ENCODE results near the gene TJP2.
"Not testable (repeated sequence)": the region's sequence is repeated elsewhere in the genome, so short reads cannot be mapped to it uniquely, and the experiment has no call there.

The TJP2 gene

DNA sequence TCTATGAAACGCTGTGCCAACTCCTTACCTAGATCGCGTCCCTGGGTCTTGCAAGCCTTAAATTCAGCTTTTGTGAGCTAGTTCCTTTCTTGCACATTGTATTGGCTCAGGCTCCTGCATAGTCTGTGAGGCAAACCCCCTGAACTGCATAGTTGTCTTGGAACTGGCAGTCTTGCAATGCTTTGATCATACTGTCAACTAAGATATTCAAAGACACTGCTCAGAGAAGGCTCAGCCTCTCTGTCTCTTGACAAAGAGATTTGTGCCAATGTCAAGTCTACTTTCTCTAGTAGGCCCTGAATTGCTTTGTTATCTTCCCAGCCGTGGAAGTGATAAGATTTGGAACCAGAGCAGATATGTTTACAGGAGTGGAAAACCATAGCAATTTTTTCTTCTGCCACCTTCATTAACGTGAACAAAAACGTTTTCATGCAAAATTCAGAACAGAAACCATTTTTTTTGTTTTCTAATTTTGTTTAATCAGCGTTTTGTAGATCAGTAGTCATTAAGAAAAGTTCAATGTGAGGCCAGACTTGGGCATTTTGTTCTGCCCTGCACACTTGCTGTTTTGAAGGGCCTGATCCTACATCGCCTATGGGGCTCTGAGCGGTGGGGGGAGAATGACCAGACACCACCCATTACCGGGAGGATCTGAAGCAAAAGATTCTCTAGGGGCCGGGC is 123.4 kb downstream of the TJP2 start:
- Histone ChIP-seq H3K27ac (no peak overlapping the region), H3K4me3 (IDR thresholded peaks at IDR 0.05; ENCODE audit: insufficient read depth, low read depth, low read length) (no peak overlapping the region), H3K4me1 (ENCODE audit: low read depth, poor library complexity, severe bottlenecking) (no peaks in the 10 kb centered on the region), H3K4me2 (no peak overlapping the region), H3K36me3 (ENCODE audit: insufficient read depth) (no peaks in the 10 kb centered on the region), H4K20me1 (ENCODE audit: insufficient read depth) (no peaks in the 10 kb centered on the region), H3K79me2 (ENCODE audit: insufficient read depth, low read depth) (no peaks in the 10 kb centered on the region), H3K27me3 (ENCODE audit: insufficient read depth, low read depth) (no peaks in the 10 kb centered on the region), H2AFZ (ENCODE audit: low read depth) (no peak overlapping the region), H3K9ac (no peak overlapping the region)
- TF ChIP-seq, protein P1, sequence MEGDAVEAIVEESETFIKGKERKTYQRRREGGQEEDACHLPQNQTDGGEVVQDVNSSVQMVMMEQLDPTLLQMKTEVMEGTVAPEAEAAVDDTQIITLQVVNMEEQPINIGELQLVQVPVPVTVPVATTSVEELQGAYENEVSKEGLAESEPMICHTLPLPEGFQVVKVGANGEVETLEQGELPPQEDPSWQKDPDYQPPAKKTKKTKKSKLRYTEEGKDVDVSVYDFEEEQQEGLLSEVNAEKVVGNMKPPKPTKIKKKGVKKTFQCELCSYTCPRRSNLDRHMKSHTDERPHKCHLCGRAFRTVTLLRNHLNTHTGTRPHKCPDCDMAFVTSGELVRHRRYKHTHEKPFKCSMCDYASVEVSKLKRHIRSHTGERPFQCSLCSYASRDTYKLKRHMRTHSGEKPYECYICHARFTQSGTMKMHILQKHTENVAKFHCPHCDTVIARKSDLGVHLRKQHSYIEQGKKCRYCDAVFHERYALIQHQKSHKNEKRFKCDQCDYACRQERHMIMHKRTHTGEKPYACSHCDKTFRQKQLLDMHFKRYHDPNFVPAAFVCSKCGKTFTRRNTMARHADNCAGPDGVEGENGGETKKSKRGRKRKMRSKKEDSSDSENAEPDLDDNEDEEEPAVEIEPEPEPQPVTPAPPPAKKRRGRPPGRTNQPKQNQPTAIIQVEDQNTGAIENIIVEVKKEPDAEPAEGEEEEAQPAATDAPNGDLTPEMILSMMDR (conservative IDR thresholded peaks at IDR 0.05; ENCODE audit: low read depth, low read length): no peak

DNA sequence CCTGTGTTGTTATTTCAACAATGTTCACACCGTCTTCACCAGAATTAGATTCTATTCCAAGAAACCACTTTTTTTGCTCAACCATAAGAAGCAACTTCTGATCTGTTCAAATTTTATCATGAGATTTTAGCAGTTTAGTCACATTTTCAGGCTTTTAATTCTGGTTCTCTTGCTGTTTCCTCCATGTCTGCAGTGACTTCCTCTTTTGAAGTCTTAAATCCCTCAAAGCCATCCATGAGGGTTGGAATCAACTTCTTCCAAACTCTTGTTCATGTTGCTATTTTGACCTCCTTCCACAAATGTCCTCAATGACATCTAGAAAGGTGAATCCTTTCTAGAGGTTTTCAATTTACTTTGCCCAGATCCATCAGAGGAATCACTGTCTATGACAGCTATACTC is 125.2 kb downstream of the TJP2 start:
- no peaks in the 10 kb centered on the region for H4K20me1 ChIP-seq (ENCODE audit: insufficient read depth)
- TF ChIP-seq, protein P1 (conservative IDR thresholded peaks at IDR 0.05; ENCODE audit: low read depth, low read length): no peak
- no peak overlapping the region for H3K4me3 ChIP-seq (IDR thresholded peaks at IDR 0.05; ENCODE audit: insufficient read depth, low read depth, low read length)
- no peak overlapping the region for H3K4me2 ChIP-seq
- H3K36me3 ChIP-seq (ENCODE audit: insufficient read depth): no peaks in the 10 kb centered on the region
- no peak overlapping the region for H3K9ac ChIP-seq
- H3K27ac ChIP-seq: no peak overlapping the region
- H2AFZ ChIP-seq (ENCODE audit: low read depth): no peak overlapping the region
- no peaks in the 10 kb centered on the region for H3K79me2 ChIP-seq (ENCODE audit: insufficient read depth, low read depth)
- no peaks in the 10 kb centered on the region for H3K4me1 ChIP-seq (ENCODE audit: low read depth, poor library complexity, severe bottlenecking)
- no peaks in the 10 kb centered on the region for H3K27me3 ChIP-seq (ENCODE audit: insufficient read depth, low read depth)

DNA sequence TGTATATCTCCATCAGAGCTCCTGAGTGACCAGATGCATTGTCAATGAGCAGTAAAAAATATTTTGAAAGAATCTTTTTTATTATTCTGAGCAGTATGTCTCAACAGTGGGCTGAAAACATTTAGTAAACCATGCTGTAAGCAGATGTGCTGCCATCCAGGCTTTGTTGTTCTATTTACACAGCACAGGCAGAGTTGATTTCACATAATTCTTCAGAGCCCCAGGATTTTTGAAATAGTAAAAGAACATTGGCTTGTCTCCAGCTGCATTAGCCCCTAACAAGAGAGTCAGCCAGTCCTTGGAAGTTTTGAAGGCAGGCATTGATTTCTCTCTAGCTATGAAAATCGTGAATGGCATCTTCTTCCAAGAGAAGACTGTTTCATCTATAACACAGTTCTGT is 125.7 kb downstream of the TJP2 start:
- no peaks in the 10 kb centered on the region for H3K79me2 ChIP-seq (ENCODE audit: insufficient read depth, low read depth)
- H3K9ac ChIP-seq: no peak overlapping the region
- H2AFZ ChIP-seq (ENCODE audit: low read depth): no peak overlapping the region
- H3K36me3 ChIP-seq (ENCODE audit: insufficient read depth): no peaks in the 10 kb centered on the region
- no peaks in the 10 kb centered on the region for H4K20me1 ChIP-seq (ENCODE audit: insufficient read depth)
- TF ChIP-seq, protein P1 (conservative IDR thresholded peaks at IDR 0.05; ENCODE audit: low read depth, low read length): no peak
- H3K4me1 ChIP-seq (ENCODE audit: low read depth, poor library complexity, severe bottlenecking): no peaks in the 10 kb centered on the region
- H3K4me3 ChIP-seq (IDR thresholded peaks at IDR 0.05; ENCODE audit: insufficient read depth, low read depth, low read length): no peak overlapping the region
- no peak overlapping the region for H3K27ac ChIP-seq
- H3K27me3 ChIP-seq (ENCODE audit: insufficient read depth, low read depth): no peaks in the 10 kb centered on the region
- H3K4me2 ChIP-seq: no peak overlapping the region

DNA sequence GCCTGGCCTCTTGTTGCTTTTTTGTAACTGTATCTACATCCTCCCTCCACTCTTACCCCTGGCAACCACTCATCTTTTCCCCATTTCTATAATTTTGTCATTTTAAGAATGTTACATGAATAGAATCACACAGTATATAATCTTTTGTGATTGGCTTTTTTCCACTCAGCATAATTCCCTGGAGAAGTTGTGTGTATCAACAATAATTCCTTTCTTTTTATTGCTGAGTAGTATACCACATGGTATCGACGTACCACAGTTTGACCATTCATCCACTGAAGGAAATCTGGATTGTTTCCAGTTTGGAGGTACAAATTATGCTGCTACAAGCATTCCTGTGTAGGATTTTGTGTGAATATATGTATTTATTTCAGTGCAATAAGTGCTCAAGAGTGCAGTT is 129.3 kb downstream of the TJP2 start:
- Histone ChIP-seq H3K4me3 (IDR thresholded peaks at IDR 0.05; ENCODE audit: insufficient read depth, low read depth, low read length) (no peak overlapping the region), H3K36me3 (ENCODE audit: insufficient read depth) (no peaks in the 10 kb centered on the region), H3K27ac (no peak overlapping the region), H2AFZ (ENCODE audit: low read depth) (no peak overlapping the region), H3K9ac (no peak overlapping the region), H3K27me3 (ENCODE audit: insufficient read depth, low read depth) (no peaks in the 10 kb centered on the region), H4K20me1 (ENCODE audit: insufficient read depth) (no peaks in the 10 kb centered on the region), H3K4me2 (no peak overlapping the region), H3K4me1 (ENCODE audit: low read depth, poor library complexity, severe bottlenecking) (no peaks in the 10 kb centered on the region), H3K79me2 (ENCODE audit: insufficient read depth, low read depth) (no peaks in the 10 kb centered on the region)
- TF ChIP-seq, protein P1 (conservative IDR thresholded peaks at IDR 0.05; ENCODE audit: low read depth, low read length): no peak

DNA sequence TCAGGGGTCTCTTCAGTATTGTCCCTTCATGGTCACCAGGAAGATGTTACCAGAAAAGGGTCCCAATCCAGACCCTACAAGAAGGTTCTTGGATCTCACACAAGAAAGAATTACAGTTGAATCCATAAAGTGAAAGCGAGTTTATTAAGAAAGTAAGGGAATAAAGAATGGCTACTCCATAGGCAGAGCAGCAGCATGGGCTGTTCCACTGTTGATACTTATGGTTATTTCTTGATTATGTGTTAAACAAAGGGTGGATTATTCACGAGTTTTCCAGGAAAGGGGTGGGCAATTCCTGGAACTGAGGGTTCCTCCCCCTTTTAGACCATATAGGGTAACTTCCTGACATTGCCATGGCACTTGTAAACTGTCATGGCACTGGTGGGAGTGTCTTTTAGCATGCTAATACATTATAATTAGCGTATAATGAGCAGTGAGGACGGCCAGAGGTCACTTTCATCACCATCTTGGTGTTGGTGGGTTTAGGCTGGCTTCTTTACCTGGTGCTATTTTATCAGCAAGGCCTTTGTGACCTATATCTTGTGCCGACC is 132.9 kb downstream of the TJP2 start:
- H3K9ac ChIP-seq; H2AFZ ChIP-seq (ENCODE audit: low read depth); H3K4me2 ChIP-seq; H4K20me1 ChIP-seq (ENCODE audit: insufficient read depth); H3K79me2 ChIP-seq (ENCODE audit: insufficient read depth, low read depth); H3K27ac ChIP-seq; H3K4me1 ChIP-seq (ENCODE audit: low read depth, poor library complexity, severe bottlenecking); H3K27me3 ChIP-seq (ENCODE audit: insufficient read depth, low read depth); H3K4me3 ChIP-seq (IDR thresholded peaks at IDR 0.05; ENCODE audit: insufficient read depth, low read depth, low read length); H3K36me3 ChIP-seq (ENCODE audit: insufficient read depth): not testable (repeated sequence)

Data from KMS-11 (cell line).